Measurements from ENCODE around the gene PHKB.

DNA sequence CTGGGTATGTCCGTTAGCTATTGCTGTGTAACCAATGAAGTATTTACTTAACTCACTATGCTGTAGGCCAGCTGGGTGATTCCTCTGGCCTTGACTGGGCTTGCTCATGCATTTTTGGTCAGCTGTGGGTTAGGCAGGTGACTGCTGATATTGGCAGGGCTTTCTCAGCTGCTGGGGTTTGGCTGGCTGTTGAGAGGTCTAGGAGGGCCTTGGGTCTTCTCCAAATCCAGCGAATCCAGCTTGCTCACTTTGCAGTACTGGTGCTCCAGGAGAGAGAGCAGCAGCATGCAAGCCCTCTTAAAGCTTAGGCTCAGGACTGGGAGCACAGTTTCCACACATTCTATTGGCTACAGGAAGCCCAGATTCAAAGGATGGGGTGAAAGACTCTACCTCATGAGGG, 270.1 kb downstream of the PHKB start:
- TF ChIP-seq EZH2 (IDR thresholded peaks at IDR 0.05; ENCODE audit: insufficient read depth, poor library complexity, severe bottlenecking), result no peak
- no peak for TF ChIP-seq EZH2phosphoT487 (IDR thresholded peaks at IDR 0.05; ENCODE audit: insufficient read depth, low read depth)

Data from GM23248 (cell line).